T-helper 2 cell treated with Interferon-gamma antibody and Interleukin-4, amounts not matched to agents 5 μg/mL and 100 μg/mL, for 36 hours (primary cell): ENCODE results near the gene IGSF9.

Experiments used
- DNase-seq: peaks from one replicate; pipeline ENCODE4 v3.0.0; 2021; ENCODE audit warnings: low spot score
- H3K27ac Mint-ChIP-seq: one replicate; pipeline ENCODE4 v1.8.0; 2021; ENCODE audit warnings: mild to moderate bottlenecking, mixed read lengths
- H3K27me3 Mint-ChIP-seq: one replicate; pipeline ENCODE4 v1.8.0; 2021; ENCODE audit warnings: low read depth, mixed read lengths
- H3K36me3 Mint-ChIP-seq: one replicate; pipeline ENCODE4 v1.8.0; 2021; ENCODE audit warnings: low read depth, mixed read lengths
- H3K4me1 Mint-ChIP-seq: one replicate; pipeline ENCODE4 v1.8.0; 2021; ENCODE audit warnings: low read depth, mixed read lengths
- H3K4me3 Mint-ChIP-seq: one replicate; pipeline ENCODE4 v1.8.0; 2022; ENCODE audit warnings: mild to moderate bottlenecking, moderate library complexity, mixed read lengths
- H3K9me3 Mint-ChIP-seq: one replicate; pipeline ENCODE4 v1.8.0; 2021; ENCODE audit warnings: mixed read lengths

Gene IGSF9

DNA sequence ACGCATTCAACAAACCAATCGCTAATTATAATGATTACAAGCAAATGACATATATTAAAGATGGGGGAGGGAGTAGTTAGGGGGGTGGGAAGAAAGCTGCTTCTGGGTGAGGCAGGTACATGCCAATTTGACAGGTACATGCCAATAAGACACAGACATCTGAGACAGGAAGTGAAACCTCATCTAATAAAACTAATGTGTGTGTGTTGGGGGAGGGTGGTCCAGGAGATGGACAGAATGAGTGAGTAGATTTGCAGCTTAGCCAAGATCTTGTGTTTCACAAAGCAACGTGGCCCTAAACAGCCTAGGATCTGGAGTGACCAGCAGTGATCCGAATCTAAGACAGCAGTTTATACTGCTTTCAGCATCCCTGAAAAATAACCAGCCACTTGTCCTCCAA lies 56.2 kb downstream of the IGSF9 start:
- Mint-ChIP-seq H3K36me3 (no peaks in the 10 kb centered on the region), H3K9me3 (no peaks in the 10 kb centered on the region), H3K27me3 (peaks cover 4% of the 10 kb centered on the region), H3K4me3 (no peak overlapping the region), H3K27ac (no peak overlapping the region), H3K4me1 (peaks cover 12% of the 10 kb centered on the region)
- no peak for DNase-seq

- Mint-ChIP-seq H3K36me3 (no peaks in the 10 kb centered on the region), H3K27me3 (no peaks in the 10 kb centered on the region), H3K27ac (no peak overlapping the region), H3K4me3 (no peak overlapping the region), H3K9me3 (no peaks in the 10 kb centered on the region), H3K4me1 (peaks cover 2% of the 10 kb centered on the region)
- no peak for DNase-seq
Measured at GRCh38 chr1:159884296-159884695, 61.1 kb downstream of the IGSF9 start.

GRCh38 chr1:159883134-159883533 lies 62.3 kb downstream of the IGSF9 start:
- no peak overlapping the region for H3K27ac Mint-ChIP-seq
- DNase-seq, result no peak
- no peaks in the 10 kb centered on the region for H3K36me3 Mint-ChIP-seq
- H3K9me3 Mint-ChIP-seq, result no peaks in the 10 kb centered on the region
- no peak overlapping the region for H3K4me3 Mint-ChIP-seq
- no peaks in the 10 kb centered on the region for H3K4me1 Mint-ChIP-seq
- no peaks in the 10 kb centered on the region for H3K27me3 Mint-ChIP-seq

GRCh38 chr1:159882527-159882862 lies 62.9 kb downstream of the IGSF9 start:
- no peak for DNase-seq
- H3K27ac Mint-ChIP-seq, result no peak overlapping the region
- no peak overlapping the region for H3K4me3 Mint-ChIP-seq
- H3K9me3 Mint-ChIP-seq, result no peaks in the 10 kb centered on the region
- H3K27me3 Mint-ChIP-seq, result no peaks in the 10 kb centered on the region
- H3K4me1 Mint-ChIP-seq, result no peaks in the 10 kb centered on the region
- H3K36me3 Mint-ChIP-seq, result no peaks in the 10 kb centered on the region

GRCh38 chr1:159881622-159882526 lies 63.5 kb downstream of the IGSF9 start:
- Mint-ChIP-seq H3K27ac (no peak overlapping the region), H3K9me3 (no peaks in the 10 kb centered on the region), H3K27me3 (no peaks in the 10 kb centered on the region), H3K36me3 (no peaks in the 10 kb centered on the region), H3K4me1 (no peaks in the 10 kb centered on the region), H3K4me3 (no peak overlapping the region)
- no peak for DNase-seq

DNA sequence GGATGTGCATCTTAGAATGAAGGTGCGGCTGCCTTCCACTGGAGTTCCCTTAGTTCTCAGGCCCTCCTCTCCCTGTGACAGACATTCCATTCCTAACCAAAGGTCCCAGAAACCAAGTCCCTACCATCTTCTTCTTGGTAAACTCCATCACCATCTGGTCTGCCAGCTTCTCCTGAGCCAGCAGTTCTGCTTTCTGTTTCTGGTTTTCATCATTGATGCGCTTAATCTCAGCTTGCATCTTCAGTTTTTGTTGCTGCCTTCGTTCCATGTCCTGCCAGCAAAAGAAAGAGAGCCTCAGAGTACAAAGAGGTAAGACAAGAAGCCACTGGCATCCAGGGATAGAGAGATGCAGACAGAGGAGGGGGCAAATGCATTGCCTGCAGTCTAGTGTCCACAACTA lies 65.0 kb downstream of the IGSF9 start:
- DNase-seq, result no peak
- Mint-ChIP-seq H3K9me3 (no peaks in the 10 kb centered on the region), H3K27me3 (no peaks in the 10 kb centered on the region), H3K4me1 (no peaks in the 10 kb centered on the region), H3K36me3 (no peaks in the 10 kb centered on the region), H3K27ac (no peak overlapping the region), H3K4me3 (no peak overlapping the region)

DNA sequence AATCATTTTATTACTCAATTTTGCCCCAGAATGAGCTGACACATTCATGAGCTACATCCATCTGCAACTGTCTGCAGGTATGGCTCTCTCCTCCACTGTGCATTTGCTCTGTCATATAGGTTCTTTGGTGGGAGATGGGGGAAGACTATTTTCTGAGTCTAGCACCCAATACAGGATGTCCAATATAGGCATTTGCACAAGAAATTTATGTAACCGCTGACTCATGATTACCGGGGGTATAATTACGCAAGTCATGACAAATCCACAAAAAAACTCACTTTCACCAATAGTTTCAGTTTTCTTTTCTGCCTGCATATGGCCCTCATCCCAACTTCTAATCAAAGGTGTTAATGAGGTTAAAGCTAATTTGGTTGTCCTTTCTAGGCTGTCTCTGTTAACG lies 65.4 kb downstream of the IGSF9 start:
- H3K4me3 Mint-ChIP-seq, result no peak overlapping the region
- H3K27ac Mint-ChIP-seq, result no peak overlapping the region
- no peaks in the 10 kb centered on the region for H3K36me3 Mint-ChIP-seq
- H3K9me3 Mint-ChIP-seq, result no peaks in the 10 kb centered on the region
- no peaks in the 10 kb centered on the region for H3K27me3 Mint-ChIP-seq
- H3K4me1 Mint-ChIP-seq, result no peaks in the 10 kb centered on the region
- no peak for DNase-seq

- Mint-ChIP-seq H3K27me3 (no peaks in the 10 kb centered on the region), H3K36me3 (no peaks in the 10 kb centered on the region)
- no peak for DNase-seq
Measured at GRCh38 chr1:159879136-159879535, 66.3 kb downstream of the IGSF9 start.

GRCh38 chr1:159877695-159878444 lies 67.5 kb downstream of the IGSF9 start:
- no peaks in the 10 kb centered on the region for H3K27me3 Mint-ChIP-seq
- no peaks in the 10 kb centered on the region for H3K4me1 Mint-ChIP-seq
- no peaks in the 10 kb centered on the region for H3K36me3 Mint-ChIP-seq
- H3K27ac Mint-ChIP-seq, result no peak overlapping the region
- H3K4me3 Mint-ChIP-seq, result no peak overlapping the region
- no peaks in the 10 kb centered on the region for H3K9me3 Mint-ChIP-seq
- DNase-seq, result no peak

More at GRCh38 chr1:159879136-159879535, 66.3 kb downstream of the IGSF9 start:
- Mint-ChIP-seq H3K9me3 (no peaks in the 10 kb centered on the region), H3K27ac (no peak overlapping the region), H3K4me1 (no peaks in the 10 kb centered on the region), H3K4me3 (no peak overlapping the region)
